GM18520 (cell line): ENCODE measurements around the gene HAPLN2.
"Not testable (repeated sequence)": the region's sequence is repeated elsewhere in the genome, so short reads cannot be mapped to it uniquely, and the experiment has no call there.

Experiments used
- ATAC-seq: cut with Tn5 transposase; IDR thresholded peaks from one replicate; pipeline ENCODE4 v1.9.1; 2021; ENCODE audit not compliant: unreplicated experiment

Gene HAPLN2

DNA sequence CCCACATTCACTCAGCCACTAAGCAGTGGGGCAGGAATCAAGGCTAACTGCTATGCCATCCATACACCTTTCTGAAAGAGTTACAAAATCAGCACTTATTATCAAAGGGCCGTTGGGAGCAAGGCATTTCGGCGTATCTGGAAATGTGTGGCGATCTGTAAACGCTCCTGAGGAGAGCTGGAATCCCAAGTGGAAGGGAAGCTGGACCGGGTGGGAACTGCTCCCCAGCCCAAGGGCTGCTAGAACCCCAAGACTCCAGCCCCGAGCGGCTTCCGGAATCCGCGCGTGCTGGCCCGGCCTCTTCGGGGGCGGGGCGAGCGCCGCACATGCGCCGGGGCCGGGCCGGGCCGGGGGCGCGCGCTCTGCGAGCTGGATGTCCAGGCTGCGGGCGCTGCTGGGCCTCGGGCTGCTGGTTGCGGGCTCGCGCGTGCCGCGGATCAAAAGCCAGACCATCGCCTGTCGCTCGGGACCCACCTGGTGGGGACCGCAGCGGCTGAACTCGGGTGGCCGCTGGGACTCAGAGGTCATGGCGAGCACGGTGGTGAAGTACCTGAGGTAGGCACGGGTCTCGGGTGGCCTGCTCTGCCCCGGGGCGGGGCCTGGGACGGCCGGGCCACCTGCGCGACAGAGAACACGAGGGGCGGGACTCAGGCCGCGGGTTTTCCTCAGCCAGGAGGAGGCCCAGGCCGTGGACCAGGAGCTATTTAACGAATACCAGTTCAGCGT lies 27.6 kb upstream of the HAPLN2 start, which contains the start of gene NAXE:
Gene NAXE, plus strand, starts transcription at position 345 of the 726 bp plus-strand sequence. Its CDS starts 29 bp downstream, at position 374.
- ATAC-seq = peak; percentile 59

DNA sequence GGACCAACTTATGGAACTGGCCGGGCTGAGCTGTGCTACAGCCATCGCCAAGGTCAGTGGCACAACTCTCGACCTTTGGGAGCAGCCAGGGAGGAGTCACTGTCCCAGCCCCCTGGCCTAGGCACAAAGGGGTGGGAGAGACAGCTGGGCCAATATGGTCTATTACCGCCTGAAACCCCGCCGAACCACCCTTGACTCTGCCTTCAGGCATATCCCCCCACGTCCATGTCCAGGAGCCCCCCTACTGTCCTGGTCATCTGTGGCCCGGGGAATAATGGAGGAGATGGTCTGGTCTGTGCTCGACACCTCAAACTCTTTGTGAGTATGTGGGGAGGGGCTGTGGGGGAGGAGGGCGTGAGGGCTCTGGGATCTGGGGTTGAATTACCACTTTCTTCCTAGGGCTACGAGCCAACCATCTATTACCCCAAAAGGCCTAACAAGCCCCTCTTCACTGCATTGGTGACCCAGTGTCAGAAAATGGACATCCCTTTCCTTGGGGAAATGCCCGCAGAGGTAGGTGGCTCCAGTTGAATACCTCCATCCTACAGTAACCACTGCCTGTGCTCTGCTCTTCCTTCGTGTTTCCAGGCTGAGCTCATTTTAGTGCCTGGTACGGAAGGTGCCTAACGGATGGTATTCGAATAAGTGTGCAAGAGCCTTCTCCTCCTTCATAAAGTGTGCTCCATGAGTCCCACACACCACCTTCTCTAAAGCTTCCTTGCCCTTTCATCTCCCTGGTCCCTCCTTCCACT lies 26.9 kb upstream of the HAPLN2 start:
- no peak for ATAC-seq

DNA sequence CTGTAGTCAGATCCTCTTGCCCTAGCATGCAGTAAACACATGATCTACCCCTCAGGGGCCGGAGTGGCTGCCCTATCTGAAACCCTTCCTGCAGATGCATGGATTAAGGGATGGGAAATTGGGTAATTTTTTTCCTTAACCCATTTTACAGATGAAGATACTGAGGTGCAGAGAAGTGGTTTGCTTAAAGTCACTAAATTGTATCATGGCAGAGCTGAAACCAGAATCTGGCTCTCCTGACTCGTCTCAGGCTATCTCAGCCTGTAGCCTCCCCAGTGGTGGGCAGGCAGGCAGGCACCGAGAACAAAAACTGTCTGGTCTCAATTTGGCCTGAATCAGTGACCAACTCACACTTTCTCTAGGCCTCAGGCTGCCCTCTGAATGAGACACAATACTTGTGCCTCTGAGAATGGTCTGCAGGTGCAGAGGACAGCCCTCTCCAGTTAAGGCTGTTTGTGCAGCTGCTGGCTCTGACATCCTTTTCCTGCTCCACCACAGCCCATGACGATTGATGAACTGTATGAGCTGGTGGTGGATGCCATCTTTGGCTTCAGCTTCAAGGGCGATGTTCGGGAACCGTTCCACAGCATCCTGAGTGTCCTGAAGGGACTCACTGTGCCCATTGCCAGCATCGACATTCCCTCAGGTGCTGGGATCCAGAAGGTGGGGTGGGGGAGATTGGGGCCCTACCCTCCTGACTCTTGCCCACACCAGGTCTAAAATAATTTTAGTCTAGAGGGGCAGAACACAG lies 26.1 kb upstream of the HAPLN2 start:
- no peak for ATAC-seq

DNA sequence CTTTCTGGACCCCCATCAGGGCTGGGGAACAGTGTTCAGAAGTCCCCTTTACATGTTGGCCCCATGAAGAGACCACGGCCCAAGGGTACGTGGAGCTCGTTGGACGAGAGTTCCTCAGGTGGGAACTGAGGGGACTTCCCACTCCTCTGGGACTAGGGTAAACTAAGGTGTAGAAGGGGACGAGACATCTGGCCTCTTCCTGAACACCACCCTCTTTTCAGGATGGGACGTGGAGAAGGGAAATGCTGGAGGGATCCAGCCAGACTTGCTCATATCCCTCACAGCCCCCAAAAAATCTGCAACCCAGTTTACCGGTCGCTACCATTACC lies 25.6 kb upstream of the HAPLN2 start:
- no peak for ATAC-seq

DNA sequence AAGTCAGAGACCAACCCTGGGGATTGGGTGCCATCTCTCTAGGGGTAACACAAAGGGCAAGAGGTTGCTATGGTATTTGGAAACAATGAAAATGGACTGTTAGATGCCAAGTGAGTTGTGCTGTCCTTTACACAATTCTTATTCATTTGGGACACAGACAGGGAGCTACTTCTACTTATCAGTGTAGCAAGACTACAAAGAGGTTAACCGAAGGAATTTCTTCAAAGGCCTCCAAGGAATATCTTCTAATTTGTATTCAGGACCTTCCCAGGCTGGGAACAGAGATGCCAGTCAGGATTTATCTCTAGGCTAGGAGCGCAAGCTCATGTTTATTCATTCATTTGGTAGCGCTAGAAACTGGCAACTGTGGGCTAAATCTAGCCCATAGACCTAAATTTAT lies 25.0 kb upstream of the HAPLN2 start:
- ATAC-seq = no peak

DNA sequence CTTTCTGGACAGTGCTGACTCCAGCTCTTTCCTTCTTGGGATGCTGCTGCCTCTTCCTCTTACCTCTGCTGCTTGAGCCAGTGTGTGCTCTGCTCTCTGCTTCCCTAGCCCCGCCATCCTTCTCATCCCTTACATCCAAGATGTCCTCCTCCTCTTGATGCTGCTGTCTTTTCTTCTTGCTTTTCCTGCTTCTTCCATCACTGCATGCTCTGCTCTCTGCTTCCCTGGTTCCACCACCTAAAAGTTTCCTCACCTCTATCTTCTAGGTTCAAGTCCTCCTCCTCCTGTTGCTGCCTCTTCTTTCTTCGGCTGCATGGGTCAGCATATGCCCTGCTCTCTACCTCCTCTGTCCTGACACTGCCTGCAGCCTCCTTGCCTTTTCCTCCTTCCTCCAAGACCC lies 24.2 kb upstream of the HAPLN2 start:
- no peak for ATAC-seq

DNA sequence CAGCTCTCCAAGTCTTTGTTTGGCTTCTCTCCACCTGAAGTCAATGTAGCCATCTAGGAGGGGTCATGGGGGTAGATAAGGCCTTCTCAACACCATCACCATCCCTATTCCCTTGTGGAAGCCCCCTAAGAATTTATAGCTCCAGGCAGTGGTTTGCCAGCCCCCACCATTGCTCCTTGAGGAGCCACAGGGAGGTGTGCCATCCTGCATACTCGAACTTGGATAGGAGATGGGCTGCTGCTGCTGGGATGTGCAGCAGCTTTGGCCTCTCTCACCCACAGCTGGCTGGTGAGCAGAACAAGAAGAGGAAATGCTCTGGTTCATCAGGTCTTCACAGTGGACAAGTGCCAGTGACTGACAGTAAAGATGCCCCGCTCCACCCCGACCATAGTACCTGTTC lies 22.8 kb upstream of the HAPLN2 start:
- ATAC-seq = no peak

DNA sequence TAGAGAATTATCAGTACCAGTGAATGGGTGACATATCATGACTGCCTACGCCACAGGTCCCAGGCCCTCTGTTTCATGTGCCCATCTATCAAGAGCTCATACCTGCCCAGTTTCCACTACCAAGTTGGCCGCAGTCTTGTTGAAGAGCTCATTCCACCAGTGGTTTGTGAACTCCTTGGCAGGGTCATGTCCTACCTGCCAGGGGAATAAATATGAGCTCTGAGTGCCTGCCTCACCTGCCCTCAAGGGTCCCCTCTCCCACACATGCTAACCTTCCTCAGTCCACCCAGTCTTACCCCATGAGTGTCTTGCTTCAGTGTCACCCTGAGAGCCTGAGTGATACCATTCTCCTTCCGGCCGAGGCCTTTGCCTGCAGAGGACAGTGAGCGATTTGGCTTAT lies 21.1 kb upstream of the HAPLN2 start:
- ATAC-seq = no peak

DNA sequence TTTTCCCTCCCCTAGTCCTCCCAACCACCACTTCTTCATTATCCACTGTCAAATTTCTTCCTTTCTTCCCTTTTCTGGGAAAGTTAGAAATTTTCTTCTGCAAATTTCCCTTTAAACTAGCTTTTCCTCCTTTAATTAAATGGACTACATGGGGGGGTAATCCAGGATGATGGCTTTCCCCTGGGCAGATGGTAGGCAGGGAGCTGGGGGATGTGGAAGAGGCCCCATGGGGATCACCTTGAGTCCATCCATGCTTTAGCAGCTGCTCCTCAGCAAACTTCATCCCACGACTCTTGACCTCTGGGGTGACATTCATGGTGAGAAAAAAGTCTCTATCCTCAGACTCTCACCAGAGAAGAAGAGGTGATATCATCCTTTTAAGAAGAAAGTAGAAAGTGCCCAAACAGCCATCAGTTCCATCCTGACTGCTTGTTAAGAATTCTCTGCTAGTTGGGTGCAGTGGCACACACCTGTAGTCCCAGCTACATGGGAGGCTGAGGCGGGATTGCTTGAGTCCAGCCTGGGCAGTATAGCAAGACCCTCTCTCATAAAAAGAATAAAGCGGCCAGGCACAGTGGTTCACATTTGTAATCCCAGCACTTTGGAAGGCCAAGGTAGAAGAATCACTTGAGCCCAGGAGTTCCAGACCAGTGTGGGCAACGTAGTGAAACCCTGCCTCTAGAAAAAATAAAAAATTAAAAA lies 20.3 kb upstream of the HAPLN2 start:
- no peak for ATAC-seq

DNA sequence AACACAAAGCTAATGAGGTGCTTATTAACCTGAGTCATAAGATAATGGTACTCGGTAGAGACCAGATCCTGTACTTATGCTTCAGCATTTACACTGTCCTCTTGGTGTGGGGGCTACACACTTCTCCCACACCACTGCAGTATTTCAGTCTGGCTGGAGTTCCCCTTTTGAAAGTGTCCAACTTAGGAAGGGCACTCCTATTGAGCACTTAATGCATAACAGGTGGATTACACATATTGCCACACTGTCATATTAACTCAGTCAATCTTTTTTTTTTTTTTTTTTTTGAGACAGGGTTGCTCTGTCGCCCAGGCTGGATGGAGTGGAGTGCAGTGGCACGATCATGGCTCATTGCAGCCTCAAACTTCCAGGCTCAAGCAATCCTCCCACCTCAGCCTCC lies 19.4 kb upstream of the HAPLN2 start:
- no peak for ATAC-seq

DNA sequence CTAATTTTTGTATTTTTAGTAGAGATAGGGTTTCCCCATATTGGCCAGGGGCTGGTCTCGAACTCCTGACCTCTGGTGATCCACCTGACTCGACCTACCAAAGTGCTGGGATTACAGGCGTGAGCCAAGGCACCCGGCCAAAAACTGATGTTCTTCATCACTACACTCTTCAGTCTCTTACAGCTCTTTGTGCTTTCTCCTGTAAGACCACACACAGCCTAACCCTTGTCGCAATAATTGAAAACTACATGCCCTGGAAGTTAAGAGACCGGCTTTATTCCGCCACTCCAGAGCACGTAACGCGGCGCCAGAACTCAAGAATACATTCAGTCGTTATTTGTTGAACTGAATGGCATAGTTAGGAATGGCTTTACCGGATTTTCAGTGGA lies 18.5 kb upstream of the HAPLN2 start:
- ATAC-seq = no peak

DNA sequence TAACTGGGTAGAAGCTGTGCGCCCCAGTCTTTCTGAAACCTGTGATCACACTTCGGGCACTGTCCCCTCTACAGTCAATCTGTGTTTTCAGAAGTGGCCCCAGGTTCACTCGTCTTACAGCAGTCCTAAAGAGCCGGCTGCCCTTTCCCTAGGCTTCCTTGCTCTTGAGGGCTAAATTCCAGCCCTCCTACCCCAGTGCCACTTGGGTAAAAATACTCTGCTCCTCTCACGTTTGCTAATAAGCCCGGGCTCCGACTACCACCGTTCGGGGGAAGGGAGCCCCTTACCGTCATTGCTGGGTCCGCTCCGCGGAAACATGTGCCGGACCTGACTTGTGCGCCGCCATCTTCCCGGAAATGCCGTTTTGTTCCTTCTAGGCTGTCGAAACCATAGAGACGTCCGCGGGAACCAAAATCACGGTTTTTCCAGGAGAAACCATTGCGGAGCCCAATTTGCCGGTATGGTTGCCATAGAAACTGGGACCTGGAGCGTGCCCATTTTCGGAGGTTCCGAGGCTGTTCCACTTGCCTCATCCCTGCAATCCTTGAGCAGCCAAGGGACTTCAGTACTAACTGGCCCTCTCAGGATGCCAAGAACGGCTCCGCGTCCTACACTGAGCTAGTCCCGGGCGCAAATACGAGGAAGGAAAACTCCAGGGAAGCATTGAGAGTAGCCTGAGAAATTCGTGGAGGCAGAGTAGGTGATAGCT lies 17.9 kb upstream of the HAPLN2 start, which contains the start of gene GPATCH4:
Gene GPATCH4, minus strand, starts transcription at position 358 of the 709 bp plus-strand sequence.
- ATAC-seq = no peak

DNA sequence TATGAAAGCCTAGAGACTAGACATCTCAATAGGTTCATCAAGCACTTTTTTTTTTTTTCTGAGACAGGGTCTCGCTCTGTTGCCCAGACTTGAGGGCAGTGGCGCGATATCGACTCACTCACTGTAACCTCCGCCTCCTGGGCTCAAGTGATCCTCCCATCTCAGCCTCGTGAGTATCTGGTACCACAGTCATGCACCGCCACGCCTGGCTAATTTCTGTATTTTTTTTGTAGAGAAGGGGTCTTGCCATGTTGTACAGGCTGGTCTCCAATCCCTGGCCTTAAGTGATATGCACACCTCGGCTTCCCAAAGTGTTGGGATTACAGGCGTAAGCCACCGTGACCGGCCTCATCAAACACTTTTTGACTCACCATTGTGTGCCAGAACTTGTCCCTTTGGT lies 17.3 kb upstream of the HAPLN2 start:
- no peak for ATAC-seq

DNA sequence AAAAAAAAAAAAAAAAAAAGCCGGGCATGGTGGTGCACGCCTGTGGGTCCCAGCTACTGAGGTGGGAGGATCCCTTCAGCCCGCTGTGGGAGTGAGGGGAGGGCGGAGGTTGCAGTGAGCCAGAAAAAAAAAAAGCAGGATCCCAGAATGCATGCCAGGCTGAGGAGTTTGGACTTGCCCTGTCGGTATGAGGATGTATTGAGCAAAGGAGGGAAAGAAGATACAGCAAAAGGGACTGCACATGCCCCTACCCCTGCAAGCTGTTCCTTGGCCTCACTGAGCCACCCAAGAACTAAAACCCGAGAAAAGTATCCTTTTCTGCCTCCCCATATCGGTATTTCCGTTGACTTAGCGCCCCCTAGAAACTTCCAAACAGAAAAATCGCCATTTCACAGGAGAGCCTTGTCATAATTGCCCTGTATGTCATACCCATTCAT lies 16.6 kb upstream of the HAPLN2 start:
- ATAC-seq = no peak

DNA sequence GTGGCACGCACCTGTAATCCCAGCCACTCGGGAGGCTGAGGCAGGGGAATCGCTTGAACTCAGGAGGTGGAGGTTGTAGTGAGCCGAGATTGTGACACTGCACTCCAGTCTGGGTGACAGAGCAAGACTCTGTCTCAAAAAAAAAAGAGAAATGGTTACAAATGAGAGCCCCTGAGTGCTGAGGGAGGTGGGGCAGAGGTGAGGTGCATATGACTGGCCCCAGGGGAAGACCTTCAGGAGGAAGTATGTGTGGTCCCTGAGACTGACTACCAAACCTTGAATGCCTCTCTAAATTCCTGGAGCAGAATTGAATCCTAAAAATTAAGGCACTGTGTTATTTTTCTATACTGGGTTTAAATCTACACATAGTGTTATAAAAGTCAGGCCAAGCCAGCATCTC lies 11.9 kb upstream of the HAPLN2 start:
- not testable (repeated sequence) for ATAC-seq

DNA sequence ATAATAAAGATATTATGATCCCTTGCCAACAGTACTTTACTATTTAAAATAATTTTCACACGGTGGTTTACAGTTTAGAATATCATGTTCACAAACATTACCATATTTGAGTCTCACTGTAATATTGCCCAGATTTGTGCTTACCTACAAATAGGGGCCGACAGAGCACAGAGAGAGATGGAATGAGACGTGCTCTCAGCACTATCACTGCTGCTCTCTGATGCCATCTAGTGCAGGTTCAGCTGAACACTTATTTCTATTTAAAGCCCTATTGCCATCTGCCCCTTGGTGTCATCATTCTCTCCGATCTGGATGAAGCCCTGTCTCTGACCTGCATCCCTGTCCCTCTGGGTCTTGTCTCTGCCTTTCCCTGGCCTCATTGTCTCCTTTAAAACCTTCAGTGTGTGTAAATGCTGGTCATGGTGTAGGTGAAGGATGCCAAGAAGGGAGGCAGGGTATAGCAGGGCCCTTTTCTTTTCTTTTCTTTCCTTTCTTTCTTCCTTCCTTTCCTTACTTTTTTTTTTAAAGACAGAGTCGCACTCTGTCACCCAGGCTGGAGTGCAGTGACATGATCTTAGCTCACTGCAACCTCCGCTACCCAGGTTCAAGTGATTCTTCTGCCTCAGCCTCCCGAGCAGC lies 11.1 kb upstream of the HAPLN2 start:
- no peak for ATAC-seq

DNA sequence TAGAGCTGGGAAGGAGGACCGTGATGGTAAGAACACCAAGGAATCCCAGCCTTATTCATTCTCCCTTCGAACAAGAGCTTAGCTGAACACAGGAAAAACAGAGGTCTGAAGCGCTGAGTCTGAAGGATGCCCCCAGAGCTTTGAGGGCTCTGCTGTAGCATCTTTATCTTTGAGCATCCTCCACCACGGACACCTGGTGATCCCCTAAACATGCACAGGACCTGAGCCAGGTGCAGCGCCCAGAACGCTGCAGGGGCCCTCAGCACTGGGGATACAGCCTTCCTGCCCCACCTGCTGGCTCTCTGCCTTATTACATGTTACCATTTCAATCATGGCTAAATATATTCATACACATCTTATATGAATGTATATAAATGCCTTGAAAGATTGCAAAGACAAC lies 10.2 kb upstream of the HAPLN2 start:
- no peak for ATAC-seq

DNA sequence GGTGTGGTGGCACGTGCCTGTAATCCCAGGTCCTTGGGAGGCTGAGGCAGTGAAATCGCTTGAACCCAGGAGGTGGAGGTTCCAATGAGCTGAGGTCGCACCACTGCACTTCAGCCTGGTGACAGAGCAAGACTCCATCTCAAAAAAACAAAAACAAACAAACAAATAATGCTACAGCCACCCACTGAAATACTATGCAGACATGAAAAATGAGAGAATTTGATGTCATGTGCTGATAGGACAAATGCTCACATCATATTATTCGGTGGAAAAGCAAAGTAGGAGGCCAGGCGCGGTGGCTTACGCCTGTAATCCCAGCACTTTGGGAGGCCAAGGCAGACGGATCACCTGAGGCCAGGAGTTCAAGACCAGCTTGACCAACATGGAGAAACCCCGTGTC lies 9.1 kb upstream of the HAPLN2 start:
- ATAC-seq = not testable (repeated sequence)

DNA sequence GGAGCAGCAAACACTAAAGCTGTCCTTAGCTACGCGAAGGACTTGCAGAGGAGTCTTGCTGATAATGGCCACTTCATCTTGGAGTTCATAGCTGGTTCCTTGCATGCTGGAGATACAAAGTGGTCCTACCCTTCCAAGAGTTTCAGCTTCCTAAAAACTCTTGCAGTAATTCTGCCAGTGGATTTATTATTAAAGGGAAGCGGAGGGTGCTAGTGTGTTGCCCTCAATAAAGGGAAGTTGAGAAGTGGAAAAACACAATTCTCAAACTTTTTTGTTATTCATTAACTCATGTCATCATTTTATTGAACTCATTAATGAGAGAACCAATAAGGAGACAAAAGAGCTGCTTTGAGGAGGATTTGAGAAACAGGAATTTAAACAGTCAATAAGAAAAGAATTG lies 6.5 kb upstream of the HAPLN2 start:
- no peak for ATAC-seq

DNA sequence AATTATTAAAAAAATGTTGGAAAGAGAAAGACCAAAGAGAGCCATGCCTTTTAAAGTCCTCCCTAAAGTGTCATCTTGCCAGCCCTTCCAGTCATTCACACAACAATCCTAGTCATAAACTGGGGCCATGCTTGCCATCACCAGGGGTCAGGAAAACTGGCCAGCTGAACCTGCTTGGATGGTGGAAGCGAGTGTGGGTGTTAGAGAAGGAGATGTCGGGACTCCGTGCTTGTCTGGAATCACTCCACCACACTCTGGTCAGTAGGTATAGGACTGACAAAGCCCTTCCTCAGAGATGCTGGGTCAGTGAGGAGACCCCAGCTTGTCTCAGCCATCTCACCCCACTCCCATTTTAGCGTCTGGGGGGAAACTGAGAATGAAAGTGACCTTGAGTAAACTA lies 3.3 kb upstream of the HAPLN2 start:
- no peak for ATAC-seq
